GM19397 (cell line): ENCODE results near the gene IWS1.
"Not testable (repeated sequence)": the region's sequence is repeated elsewhere in the genome, so short reads cannot be mapped to it uniquely, and the experiment has no call there.

Experiments used
- ATAC-seq: cut with Tn5 transposase; IDR thresholded peaks from one replicate; pipeline ENCODE4 v1.9.1; 2021; ENCODE audit warnings: mild to moderate bottlenecking, moderate library complexity; ENCODE audit not compliant: unreplicated experiment

IWS1 gene

DNA sequence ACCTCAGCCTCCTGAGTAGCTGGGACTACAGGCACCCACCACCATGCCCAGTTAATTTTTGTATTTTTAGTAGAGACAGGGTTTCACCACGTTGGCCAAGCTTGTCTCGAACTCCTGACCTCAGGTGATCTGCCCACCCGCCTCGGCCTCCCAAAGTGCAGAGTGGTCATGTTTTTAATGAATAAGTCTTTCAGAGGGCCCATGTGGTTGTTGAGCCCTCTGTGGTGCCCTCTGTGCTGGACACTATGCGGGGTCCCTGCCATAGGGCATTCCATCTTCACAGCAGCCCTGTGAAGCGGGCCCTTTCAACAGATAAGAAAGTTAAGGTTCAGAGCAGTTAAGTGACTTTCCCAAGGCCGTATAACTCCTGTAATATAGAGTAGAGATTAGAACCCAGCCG is 35.1 kb upstream of the IWS1 start:
- no peak for ATAC-seq

DNA sequence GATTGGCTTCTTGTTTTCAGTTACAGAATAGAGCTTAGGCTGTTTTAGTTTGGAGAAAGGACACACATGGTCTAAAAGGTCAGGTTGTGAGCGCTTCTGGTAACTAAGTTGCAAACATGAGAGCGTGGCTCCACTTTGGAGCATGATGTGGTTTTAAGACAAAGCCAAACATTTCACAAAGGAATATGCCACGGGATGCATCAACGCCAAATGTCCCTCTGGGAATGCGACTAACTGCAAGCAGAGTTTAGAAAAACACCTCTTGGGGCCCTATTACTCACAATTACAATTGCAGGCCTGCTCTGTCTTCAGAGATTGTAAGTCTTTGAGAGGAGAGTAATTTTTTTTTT is 34.6 kb upstream of the IWS1 start:
- ATAC-seq: no peak

DNA sequence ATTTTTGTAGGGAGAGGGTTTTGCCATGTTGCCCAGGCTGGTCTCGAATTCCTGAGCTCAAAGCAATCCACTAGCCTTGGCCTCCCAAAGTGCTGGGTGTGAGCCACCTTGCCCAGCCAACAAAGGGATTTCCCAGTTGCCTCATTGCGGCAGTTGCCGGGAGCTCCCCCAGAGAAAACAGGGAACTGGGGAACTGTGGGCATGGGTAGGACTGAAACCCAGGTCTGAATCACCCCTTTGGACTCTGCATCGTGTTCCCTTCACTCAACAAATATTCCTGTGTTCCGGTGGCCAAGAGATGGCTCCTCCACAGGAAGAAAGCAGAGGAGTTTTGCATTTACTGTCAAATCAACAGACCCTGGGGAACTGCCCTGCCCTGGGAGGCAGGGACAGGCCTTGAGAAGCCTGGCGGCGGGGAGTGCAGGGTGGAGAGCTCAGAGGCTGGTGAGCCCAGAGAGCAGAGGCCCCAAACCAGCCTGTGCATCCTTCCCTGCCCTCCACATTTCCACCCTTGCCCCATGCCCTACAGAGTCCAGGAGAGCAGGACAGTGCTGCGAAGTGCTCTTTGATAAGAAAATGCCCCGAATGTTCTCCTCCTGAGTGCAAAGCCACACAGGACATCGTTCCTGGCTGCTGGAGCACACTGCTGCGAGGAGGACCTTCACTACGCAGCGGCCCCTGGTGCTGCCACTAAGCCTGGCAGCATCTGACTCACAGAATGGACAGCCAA is 34.1 kb upstream of the IWS1 start:
- no peak for ATAC-seq

DNA sequence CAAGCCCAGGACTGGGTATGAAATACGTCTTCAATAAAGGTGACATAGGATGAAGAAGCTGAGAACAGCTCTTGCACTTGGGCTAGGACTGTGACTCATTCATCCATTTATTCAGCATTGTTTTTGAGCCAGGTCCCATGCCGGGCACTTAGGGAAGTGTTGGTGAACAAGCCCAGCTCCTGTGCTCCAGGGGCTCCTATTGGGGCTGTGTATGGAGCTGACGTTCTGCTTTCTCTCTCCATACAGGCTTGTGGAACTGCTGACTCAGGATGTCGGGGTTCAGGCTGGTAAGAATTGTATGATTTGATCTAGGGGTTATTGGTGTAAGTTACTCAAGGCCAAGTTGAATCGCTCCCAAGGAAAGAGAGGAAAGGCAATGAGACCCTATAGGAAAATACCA is 33.2 kb upstream of the IWS1 start:
- ATAC-seq: no peak

DNA sequence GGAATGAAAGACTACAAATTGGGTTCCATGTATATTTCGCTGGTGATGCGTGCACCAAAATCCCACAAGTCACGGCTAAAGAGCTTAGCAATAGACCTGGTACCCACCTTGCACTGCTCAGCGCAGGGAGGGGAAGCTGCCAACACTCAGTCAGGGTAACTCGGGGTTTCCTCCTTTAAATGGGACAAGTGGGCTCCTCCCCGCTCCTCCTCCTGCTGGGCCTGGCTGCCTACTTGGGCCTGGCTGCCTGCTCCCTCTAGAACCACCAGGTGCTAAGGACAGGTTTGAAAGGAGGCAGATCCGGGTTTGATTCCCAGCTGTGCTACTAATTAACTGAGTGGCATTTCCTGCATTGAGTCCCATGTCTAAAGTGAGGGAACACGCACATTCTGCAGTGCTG is 32.6 kb upstream of the IWS1 start:
- ATAC-seq: no peak

DNA sequence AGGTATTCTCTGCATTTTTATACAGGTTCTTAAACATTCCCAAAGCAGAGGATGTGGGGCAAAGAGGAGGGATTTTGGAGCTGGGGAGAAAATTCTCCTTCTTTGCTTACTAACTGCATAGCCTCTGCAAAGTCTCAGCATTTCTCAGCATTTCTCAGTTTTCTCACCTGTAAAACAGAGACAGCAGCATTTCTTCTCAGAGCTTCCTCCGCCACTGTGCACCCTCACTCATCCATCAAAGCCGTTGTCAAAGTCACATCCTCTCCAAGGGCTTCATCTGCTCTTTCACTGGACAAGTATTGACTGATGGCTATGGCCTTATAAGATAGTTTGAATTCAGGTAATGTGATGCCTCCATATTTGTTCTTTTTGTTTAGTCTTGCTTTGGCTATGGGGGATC is 26.6 kb upstream of the IWS1 start:
- no peak for ATAC-seq

DNA sequence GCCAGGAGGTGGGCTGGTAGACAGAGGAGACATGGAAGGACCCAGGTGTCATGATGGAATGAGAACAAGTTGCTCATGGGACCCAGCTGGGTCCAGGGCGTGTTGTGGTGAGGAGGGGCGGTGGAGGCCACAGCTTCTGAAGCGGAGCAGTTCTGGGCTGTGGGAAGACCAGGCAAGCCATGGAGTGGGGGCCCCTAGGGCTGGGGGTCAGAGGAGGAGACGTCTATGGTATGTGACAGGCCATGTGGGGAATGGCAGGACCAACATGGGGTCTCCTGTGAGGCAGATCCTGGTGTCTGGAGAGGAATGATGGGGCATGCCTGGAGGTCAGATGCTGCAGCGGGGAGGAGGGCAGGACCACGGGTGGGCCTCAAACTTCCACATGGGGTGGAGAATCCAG is 26.0 kb upstream of the IWS1 start:
- ATAC-seq: no peak

DNA sequence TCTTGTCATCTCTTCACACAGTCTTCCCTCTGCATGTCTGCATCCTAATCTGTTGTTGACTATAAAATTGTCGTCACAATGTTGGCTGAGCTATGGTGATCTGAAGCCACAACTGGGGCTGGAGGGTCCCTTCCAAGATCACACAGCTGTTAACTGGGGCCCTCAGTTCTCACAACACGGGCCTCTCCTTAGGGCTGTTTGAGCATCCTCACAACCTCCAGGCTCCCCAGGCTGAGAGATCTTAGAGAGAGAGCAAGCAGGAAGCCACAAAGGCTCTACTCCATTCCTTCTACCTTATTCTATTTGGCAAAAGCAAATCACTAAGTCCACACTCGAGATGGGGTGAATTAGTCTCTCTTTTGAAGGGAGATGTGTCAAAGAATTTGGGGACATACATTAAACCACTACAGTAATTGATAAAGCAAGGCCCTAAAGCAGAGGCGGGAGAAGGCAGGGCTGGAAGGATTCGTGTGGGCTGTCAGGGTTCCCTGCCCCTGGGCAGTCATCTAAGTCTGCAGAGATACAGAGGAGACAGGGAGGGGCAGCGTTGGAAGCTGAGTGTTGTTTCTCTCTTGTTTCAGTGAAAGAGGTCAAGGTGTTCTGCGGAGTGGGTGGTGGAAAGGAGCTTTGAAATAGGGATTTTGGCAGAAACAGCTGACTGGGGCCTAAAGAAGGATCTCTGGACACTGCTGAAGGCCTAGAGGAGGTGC is 25.1 kb upstream of the IWS1 start:
- no peak for ATAC-seq

DNA sequence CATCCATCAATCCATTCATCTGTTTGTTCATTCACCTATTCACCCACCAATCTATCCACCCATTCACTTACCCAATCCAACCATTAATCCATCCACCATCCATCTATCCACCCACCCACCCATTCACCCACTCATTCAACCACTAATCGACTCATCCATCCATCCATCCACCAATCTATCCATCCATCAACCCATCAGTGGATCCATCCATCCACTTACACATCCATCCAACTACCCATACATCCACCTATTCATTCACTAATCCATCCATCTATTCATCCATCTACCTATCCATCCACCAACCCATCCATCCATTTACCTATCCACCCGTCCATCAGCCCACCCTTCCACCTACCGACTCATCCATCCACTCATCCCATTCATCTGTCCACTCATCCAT is 20.5 kb upstream of the IWS1 start:
- ATAC-seq: no peak

DNA sequence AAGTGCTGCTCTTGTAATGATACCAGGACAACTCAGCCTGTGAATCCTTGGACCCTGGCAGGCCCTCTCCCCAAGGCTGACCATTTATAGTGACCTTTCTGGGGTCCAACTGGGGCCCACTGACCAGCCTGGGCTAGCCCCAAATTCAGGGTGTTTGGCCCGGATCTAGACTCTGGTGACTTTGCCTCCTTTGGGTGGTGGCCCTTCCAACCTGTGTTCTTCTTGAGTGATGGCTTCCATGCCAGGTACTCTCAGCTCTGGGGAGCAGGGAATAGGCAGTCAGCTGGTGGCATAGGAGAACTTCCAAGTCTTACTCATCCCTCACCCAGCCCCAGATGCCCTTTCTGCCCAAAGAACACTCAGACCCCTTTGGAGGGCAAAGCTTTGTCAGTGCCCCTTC is 19.5 kb upstream of the IWS1 start:
- ATAC-seq: no peak

DNA sequence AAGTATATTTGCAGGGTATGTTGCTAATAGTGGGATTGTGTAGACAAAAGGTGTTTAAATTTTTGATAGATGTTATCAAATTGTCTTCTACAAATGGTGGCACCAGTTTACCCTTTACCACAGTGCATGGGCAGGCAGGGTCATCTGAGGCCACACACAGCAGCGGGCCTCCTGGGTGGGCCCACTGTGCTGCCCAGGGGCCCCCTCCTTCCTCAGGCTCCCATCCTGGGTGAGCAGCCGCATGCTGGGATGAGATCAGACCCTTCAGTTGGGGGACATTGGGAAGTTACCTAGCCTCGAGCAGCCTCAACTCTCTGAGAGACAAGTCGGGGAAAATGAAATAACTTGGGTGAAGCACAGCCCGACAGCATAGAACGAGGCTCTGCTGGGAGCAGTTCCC is 18.9 kb upstream of the IWS1 start:
- no peak for ATAC-seq

DNA sequence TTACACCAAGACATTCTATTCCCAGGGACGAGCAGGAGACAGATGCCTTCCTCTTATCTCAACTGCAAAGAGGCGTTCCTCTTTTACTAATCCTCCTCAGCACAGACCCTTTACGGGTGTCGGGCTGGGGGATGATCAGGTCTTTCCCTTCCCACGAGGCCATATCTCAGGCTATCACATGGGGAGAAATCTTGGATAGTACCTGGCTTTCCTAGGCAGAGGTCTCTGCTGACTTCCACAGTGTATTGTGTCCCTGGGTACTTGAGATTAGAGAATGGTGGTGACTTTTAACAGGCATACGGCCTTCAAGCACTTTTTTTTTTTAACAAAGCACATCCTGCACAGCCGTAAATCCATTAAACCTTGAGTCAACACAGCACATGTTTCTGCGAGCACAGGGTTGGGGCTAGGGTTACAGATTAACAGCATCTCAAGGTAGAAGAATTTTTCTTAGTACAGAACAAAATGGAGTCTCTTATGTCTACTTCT is 16.8 kb upstream of the IWS1 start:
- not testable (repeated sequence) for ATAC-seq

DNA sequence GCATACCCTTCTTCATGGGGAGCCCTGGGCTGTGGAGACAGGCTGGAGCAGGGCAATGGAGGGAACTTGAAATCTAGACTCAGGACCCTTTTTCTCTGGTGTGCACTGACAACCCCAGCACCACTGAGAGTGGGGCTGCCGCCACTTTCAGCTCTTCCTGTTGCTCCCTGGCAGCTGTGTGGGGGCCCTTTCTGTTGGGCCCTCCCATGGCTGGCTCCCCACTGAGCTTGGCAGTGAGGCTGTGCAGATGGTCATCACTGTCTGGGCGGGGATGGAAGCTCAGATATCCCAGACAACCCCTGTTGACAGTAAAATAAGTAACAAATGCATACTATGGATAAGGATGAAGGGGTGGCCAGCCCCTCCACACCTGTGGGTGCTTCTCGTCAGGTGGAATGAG is 15.9 kb upstream of the IWS1 start:
- no peak for ATAC-seq

DNA sequence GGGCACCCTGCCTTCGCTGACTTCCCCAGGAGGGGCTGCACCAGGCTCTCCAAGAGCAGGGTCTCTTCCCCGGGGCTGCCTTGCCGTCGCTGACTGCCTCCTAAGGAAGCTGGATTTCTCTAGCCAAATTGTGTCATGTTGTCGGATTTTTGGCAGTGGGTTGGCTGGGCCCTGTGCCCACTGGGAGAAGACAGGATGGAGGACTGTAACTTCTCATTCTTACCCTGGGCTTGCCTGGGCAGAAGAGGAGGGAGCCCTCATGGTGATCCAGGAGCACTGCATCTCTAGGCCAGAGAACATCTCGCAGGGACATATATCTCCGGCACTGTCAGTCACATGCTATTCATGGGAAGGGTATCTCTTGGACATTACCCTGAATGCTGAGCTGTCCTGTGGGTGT is 15.5 kb upstream of the IWS1 start:
- no peak for ATAC-seq

DNA sequence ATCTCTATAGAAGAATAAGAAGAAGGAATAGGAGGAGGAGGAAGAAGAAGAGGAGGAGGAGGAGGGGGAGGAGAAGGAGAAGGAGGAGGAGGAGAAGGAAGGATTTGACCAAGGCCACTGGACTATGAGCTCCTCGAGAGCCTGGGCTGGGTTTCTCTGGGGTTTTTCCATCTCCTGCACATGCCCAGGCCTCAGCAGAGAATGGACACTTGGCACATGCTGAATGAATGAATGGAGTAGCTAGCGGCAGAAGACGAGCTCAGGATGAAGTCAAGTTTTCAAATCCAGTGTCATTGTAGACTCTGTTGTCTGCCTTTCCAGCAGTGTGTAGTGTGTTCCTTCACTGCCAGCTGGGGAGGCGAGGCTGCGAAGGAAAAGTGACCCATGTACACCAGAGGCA is 11.4 kb upstream of the IWS1 start:
- ATAC-seq: no peak

DNA sequence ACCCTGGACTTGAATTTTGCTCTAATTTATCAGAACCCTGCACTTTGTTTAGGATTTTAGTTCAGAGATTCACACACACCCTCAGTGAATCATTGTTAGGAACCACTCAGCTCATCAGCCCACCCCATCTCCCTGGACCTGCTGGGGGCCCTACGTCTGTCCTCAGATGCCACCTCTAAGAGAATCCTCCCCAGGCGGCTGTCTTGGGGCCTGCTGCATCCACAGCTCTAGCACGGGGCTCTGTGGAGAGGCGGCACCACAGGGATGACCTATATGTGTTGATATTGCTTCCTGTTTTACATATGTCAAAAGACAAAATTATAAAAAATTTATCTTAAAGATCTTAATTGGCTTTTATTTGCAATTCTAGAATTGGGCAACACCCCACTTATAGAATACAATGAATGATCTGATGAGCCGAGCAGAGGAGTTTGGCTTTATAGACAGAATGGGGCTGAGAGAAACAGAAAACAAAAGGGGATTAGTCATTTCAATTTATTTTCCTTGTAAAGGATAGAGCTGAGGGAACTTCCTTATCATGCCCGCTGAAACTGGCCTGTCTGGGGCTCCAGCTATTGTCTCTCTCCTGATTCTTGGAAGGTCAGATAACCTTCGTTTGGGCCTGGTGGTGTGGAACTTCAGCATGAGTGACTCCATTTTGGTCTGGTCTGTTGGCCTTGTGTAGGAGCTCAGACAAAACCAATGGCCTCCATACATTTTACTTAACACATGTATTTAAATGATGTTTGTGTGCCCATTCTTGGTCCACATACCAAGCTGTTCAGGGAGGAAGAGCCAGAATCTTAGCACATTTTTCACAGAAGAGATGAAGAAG is 10.6 kb upstream of the IWS1 start:
- no peak for ATAC-seq

DNA sequence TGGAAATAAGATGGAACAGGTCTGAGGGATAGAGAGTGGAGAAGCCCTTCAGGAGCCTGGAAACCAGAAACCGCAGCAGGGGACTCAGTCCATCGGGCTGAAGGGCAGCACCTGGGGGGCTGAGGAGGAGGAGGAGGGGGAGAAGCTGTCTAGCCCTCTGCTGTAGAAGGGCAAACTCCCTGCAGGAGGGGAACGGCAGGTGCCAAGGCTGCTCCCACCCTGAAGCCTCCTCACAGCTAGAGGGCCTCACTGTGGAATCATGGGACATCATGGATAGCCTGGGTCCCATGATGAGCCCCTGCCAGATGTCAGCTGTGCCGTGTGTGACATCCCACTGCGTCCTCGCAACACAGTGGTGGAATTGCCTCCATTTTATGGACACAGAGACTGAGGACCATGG is 9.6 kb upstream of the IWS1 start:
- ATAC-seq: no peak

DNA sequence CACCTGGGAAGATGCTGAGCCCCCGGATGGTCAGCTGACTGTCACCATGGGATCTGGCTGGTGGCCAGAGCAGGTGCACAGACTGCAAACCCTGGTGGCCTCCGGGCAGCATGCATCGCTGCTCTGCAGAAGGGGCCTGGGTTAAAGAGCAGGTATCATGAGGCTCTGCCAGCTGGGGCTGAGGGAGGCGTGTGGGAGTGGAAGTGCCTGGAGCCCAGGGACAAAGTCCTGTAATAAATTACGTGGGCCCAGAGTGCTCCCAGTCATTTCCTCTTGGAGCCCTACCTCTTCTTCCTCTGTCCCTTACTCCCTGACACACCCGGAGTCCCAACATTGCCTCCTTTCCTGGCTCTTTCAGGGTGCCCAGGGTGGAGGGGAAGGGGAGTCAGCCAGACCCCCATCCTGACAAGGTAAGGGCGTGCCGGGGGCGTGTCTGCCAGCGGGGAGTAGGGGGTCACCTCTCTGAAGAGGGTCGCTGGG is 9.2 kb upstream of the IWS1 start, which contains the start of gene MYO7B:
TSS of gene MYO7B (plus strand) at position 262 of the 480 bp plus-strand sequence. CDS start 24,040 bp downstream, outside the sequence.
- ATAC-seq: no peak

DNA sequence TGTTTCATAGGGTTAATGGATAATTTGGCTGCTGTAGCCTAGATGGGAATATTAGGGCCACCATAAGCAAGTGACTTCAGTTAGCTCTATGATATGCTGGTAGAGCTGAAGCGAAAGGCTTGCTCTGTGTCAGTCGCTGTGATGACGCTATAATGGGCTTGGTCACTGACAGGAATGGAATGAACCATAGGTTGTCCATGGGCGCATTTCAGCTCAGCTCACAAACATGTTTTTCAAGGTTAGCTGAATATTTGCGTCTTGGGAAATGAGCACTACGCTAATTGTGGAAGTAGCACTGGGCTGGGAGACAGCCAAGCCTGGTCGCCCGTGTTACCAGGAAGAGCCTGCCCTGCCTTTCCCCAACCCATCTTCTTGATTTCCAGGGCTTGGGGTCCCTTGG is 6.0 kb upstream of the IWS1 start:
- ATAC-seq: no peak

DNA sequence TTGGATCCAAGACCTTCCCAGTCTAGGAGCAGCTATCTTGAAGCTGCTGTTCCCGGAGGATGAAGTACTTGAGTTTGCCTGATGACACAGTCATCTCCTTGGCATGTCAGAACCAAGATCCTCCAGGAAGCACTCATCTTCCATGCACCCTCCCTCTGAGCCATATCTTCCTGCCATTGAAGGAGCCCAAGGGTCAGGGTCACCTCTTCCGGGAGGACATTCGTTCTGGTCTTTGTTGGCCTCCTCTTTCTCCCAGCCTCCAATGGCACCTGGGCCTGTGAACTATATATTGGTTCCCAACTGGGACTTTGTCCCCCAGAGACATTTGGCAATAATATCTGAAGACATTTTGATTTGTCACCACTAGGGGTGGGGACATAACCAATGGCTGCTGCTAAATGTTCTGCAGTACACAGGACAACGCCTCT is 4.9 kb upstream of the IWS1 start:
- ATAC-seq: no peak
